GM12878 (cell line): Measurements from ENCODE around the gene NR1H4.

Experiments used
- EZH2 ChIP-seq: IDR thresholded peaks from 2 replicates; pipeline ENCODE4 v1.6.1; 2012; ENCODE audit warnings: low read depth, mild to moderate bottlenecking, control low read depth, inconsistent platforms, low read length, borderline replicate concordance; ENCODE audit not compliant: control insufficient read depth
- ZNF217 ChIP-seq: fragments of 450-650 bp; IDR thresholded peaks from 2 replicates; pipeline ENCODE4 v1.6.1; 2017; ENCODE audit warnings: antibody characterized with exemption, mild to moderate bottlenecking

- no peak for TF ChIP-seq ZNF217
- TF ChIP-seq EZH2, result no peak
These were observed 31.1 kb downstream of the NR1H4 start for GRCh38 chr12:100504804-100505203.
